Thoracic aorta (tissue), 2 donors: Measurements from ENCODE around the gene CCL7. TPM values are rescaled to one million over a fixed set of nuclear protein-coding genes. Genes with fewer than 3 reads are reported as not detected.

ENCODE experiments used
- ATAC-seq: fragments of 150-250 bp; one replicate; pipeline ENCODE4 v1.8.0; 2017; ENCODE audit warnings: low read depth; ENCODE audit not compliant: insufficient number of reproducible peaks, low FRiP score
- DNase-seq: peaks from one replicate; pipeline ENCODE4 v3.0.0-alpha.2; 2020; ENCODE audit warnings: low spot score
- H3K27ac ChIP-seq, 2 donors: fragments of 200-600 bp; sonication (generic); 1 replicate in 1 of 2; 2 replicates in 1 of 2; pipeline ENCODE4 v1.5.1; 2016; ENCODE audit warnings: mild to moderate bottlenecking in 2 of 2, moderate library complexity in 2 of 2
- H3K27me3 ChIP-seq: fragments of 200-600 bp; sonication (generic); replicated peaks from 2 replicates; pipeline ENCODE4 v1.6.0; 2016; ENCODE audit warnings: mild to moderate bottlenecking; ENCODE audit not compliant: insufficient read depth
- H3K36me3 ChIP-seq: fragments of 200-600 bp; sonication (generic); one replicate; pipeline ENCODE4 v1.5.1; 2016
- H3K4me1 ChIP-seq, 2 donors: fragments of 200-600 bp; sonication (generic); 1 replicate in 1 of 2; 2 replicates in 1 of 2; pipeline versions ENCODE4 v1.5.1 to v1.6.0; 2016; ENCODE audit warnings: low read depth in 2 of 2, mild to moderate bottlenecking in 1 of 2; ENCODE audit not compliant: control insufficient read depth in 1 of 2
- H3K4me3 ChIP-seq: fragments of 200-600 bp; sonication (generic); 2 replicates; pipeline ENCODE4 v1.5.1; 2016; ENCODE audit warnings: mild to moderate bottlenecking
- H3K9me3 ChIP-seq: fragments of 200-600 bp; sonication (generic); 2 replicates; pipeline ENCODE4 v1.5.1; 2016
- total RNA-seq, 2 donors: library from RNA; depleted of rRNA; stranded (reverse); fragments of >200 nt; gene quantifications; one replicate each; pipeline versions ENCODE4 v1.1.0 to v1.2.3, GENCODE V29; 2016
- TF ChIP-seq, protein P1 (sequence below): fragments of 200-600 bp; sonication (generic); IDR thresholded peaks from one replicate; pipeline ENCODE4 v1.5.1; 2019; ENCODE audit warnings: antibody characterized with exemption

Gene CCL7
- total RNA-seq, 2 donors from 2014 or later, result 1.3 TPM; not detected in 1

DNA sequence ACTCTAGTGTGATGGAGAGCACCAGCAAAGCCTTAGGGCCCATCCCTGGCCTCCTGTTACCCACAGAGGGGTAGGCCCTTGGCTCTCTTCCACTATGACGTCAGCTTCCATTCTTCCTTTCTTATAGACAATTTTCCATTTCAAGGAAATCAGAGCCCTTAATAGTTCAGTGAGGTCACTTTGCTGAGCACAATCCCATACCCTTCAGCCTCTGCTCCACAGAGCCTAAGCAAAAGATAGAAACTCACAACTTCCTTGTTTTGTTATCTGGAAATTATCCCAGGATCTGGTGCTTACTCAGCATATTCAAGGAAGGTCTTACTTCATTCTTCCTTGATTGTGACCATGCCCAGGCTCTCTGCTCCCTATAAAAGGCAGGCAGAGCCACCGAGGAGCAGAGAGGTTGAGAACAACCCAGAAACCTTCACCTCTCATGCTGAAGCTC is 49.0 kb downstream of the CCL7 start, which contains the start of gene CCL8:
Gene CCL8, plus strand, starts transcription at position 397 of the 445 bp plus-strand sequence. CDS start 67 bp downstream, outside the sequence.
- TF ChIP-seq, protein P1, sequence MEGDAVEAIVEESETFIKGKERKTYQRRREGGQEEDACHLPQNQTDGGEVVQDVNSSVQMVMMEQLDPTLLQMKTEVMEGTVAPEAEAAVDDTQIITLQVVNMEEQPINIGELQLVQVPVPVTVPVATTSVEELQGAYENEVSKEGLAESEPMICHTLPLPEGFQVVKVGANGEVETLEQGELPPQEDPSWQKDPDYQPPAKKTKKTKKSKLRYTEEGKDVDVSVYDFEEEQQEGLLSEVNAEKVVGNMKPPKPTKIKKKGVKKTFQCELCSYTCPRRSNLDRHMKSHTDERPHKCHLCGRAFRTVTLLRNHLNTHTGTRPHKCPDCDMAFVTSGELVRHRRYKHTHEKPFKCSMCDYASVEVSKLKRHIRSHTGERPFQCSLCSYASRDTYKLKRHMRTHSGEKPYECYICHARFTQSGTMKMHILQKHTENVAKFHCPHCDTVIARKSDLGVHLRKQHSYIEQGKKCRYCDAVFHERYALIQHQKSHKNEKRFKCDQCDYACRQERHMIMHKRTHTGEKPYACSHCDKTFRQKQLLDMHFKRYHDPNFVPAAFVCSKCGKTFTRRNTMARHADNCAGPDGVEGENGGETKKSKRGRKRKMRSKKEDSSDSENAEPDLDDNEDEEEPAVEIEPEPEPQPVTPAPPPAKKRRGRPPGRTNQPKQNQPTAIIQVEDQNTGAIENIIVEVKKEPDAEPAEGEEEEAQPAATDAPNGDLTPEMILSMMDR, result no peak
- Histone ChIP-seq H3K4me1 (peaks cover 8 to 34% of the 10 kb centered on the region in 2 donors), H3K36me3 (no peaks in the 10 kb centered on the region), H3K4me3 (no peak within 1 kb of the TSS), H3K27ac (peak within 1 kb of the TSS in 1 of 2 donors; percentile 35), H3K9me3 (no peaks in the 10 kb centered on the region), H3K27me3 (no peaks in the 10 kb centered on the region)
- ATAC-seq (no peak), DNase-seq (no peak)

Other genes starting within 250 kb of the CCL7 start
- 100 to 1,000 TPM; 324 to 448 TPM for gene CCL2, start 14.9 kb upstream of the CCL7 start, total RNA-seq
- not detected for gene CCL11, start 15.5 kb downstream of the CCL7 start, total RNA-seq
- 1 to 10 TPM; 2.5 to 3.7 TPM for gene CCL8, start 49.2 kb downstream of the CCL7 start, total RNA-seq
- 1 to 10 TPM; 3.1 to 5.0 TPM for gene CCL13, start 86.3 kb downstream of the CCL7 start, total RNA-seq
- not detected for gene CCL1, start 93.0 kb downstream of the CCL7 start, total RNA-seq